Measurements from ENCODE around the gene TPSB2. TPM values are rescaled to one million over a fixed set of nuclear protein-coding genes. Genes with fewer than 3 reads are reported as not detected.

Gene TPSB2
- total and polyA plus RNA-seq, 4 donors, result 0.46 to 154 (median 52.2) TPM

DNA sequence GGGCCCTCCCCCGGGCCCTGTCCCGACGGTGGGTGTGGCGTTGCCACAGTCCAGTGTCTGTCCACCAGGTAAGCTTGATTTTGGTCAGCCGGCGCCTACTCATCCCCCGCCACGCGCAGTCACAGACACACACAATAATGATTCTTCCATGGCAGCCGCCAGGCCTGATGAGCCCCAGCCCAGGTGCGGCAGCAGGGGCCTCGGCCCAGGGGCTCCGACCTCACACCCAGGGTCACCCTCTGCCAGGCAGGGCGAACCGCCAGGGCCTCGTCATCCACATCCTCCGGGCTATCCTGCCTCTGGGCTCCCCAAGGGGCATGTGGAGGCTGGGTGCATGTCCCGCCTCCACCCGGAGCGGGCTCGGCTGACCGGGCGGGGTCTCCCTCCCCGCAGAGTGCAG, 12.5 kb downstream of the TPSB2 start:
- no peaks in the 10 kb centered on the region for H3K27me3 ChIP-seq (ENCODE audit: control insufficient read depth in 3 of 3, insufficient read depth in 3 of 3, low read length in 2 of 3)

GRCh38 chr16:1216681-1217400, 13.1 kb downstream of the TPSB2 start:
- DNase-seq (no peak), ATAC-seq (ENCODE audit: insufficient read depth, low FRiP score) (no peak)
- 86 to 91% methylated on average over 32 of the region's 32 CpGs for WGBS, 2 donors
- H3K4me3 ChIP-seq, result no peak overlapping the region
- no peak overlapping the region for H3K27ac ChIP-seq (ENCODE audit: low read depth in 1 of 2, low read length in 1 of 2)
- H3K4me1 ChIP-seq (ENCODE audit: control insufficient read depth in 5 of 5, insufficient read depth in 5 of 5, low read length in 5 of 5), result no peaks in the 10 kb centered on the region
- H3K9me3 ChIP-seq (ENCODE audit: control insufficient read depth in 4 of 4, insufficient read depth in 3 of 4, low read length in 3 of 4), result no peaks in the 10 kb centered on the region
- TF ChIP-seq, protein P1, sequence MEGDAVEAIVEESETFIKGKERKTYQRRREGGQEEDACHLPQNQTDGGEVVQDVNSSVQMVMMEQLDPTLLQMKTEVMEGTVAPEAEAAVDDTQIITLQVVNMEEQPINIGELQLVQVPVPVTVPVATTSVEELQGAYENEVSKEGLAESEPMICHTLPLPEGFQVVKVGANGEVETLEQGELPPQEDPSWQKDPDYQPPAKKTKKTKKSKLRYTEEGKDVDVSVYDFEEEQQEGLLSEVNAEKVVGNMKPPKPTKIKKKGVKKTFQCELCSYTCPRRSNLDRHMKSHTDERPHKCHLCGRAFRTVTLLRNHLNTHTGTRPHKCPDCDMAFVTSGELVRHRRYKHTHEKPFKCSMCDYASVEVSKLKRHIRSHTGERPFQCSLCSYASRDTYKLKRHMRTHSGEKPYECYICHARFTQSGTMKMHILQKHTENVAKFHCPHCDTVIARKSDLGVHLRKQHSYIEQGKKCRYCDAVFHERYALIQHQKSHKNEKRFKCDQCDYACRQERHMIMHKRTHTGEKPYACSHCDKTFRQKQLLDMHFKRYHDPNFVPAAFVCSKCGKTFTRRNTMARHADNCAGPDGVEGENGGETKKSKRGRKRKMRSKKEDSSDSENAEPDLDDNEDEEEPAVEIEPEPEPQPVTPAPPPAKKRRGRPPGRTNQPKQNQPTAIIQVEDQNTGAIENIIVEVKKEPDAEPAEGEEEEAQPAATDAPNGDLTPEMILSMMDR (IDR thresholded peaks at IDR 0.05; ENCODE audit: control extremely low read depth, extremely low read depth), result no peak
- peaks cover 0 to 1% (median 0%) of the 10 kb centered on the region in 4 donors for H3K36me3 ChIP-seq (ENCODE audit: control insufficient read depth in 4 of 4, insufficient read depth in 4 of 4, low read length in 4 of 4)
- no peaks in the 10 kb centered on the region for H3K27me3 ChIP-seq (ENCODE audit: control insufficient read depth in 3 of 3, insufficient read depth in 3 of 3, low read length in 2 of 3)
- no peak overlapping the region for H3K9ac ChIP-seq (ENCODE audit: insufficient read depth in 1 of 2, low read length in 2 of 2)

More for the DNA sequence above, 12.5 kb downstream of the TPSB2 start:
- Histone ChIP-seq H3K27ac (ENCODE audit: low read depth in 1 of 2, low read length in 1 of 2) (no peak overlapping the region), H3K4me3 (no peak overlapping the region), H3K4me1 (ENCODE audit: control insufficient read depth in 5 of 5, insufficient read depth in 5 of 5, low read length in 5 of 5) (no peaks in the 10 kb centered on the region), H3K36me3 (ENCODE audit: control insufficient read depth in 4 of 4, insufficient read depth in 4 of 4, low read length in 4 of 4) (peaks cover 0 to 1% (median 0%) of the 10 kb centered on the region in 4 donors), H3K9me3 (ENCODE audit: control insufficient read depth in 4 of 4, insufficient read depth in 3 of 4, low read length in 3 of 4) (no peaks in the 10 kb centered on the region), H3K9ac (ENCODE audit: insufficient read depth in 1 of 2, low read length in 2 of 2) (no peak overlapping the region)
- no peak for DNase-seq
- TF ChIP-seq, protein P1 (IDR thresholded peaks at IDR 0.05; ENCODE audit: control extremely low read depth, extremely low read depth), result no peak
- no peak for ATAC-seq (ENCODE audit: insufficient read depth, low FRiP score)
- WGBS, 2 donors, result 87 to 92% methylated on average over 24 of the region's 24 CpGs

GRCh38 chr16:1216296-1216619, 13.7 kb downstream of the TPSB2 start:
- ATAC-seq (ENCODE audit: insufficient read depth, low FRiP score), result no peak
- no peak overlapping the region for H3K9ac ChIP-seq (ENCODE audit: insufficient read depth in 1 of 2, low read length in 2 of 2)
- H3K27ac ChIP-seq (ENCODE audit: low read depth in 1 of 2, low read length in 1 of 2), result no peak overlapping the region
- H3K27me3 ChIP-seq (ENCODE audit: control insufficient read depth in 3 of 3, insufficient read depth in 3 of 3, low read length in 2 of 3), result no peaks in the 10 kb centered on the region
- peaks cover 0 to 1% (median 0%) of the 10 kb centered on the region in 4 donors for H3K36me3 ChIP-seq (ENCODE audit: control insufficient read depth in 4 of 4, insufficient read depth in 4 of 4, low read length in 4 of 4)
- WGBS, 2 donors, result 73 to 84% methylated on average over 12 of the region's 12 CpGs
- TF ChIP-seq, protein P1 (IDR thresholded peaks at IDR 0.05; ENCODE audit: control extremely low read depth, extremely low read depth), result no peak
- H3K9me3 ChIP-seq (ENCODE audit: control insufficient read depth in 4 of 4, insufficient read depth in 3 of 4, low read length in 3 of 4), result no peaks in the 10 kb centered on the region
- DNase-seq, result no peak
- H3K4me3 ChIP-seq, result no peak overlapping the region
- H3K4me1 ChIP-seq (ENCODE audit: control insufficient read depth in 5 of 5, insufficient read depth in 5 of 5, low read length in 5 of 5), result no peaks in the 10 kb centered on the region

Data from lung (tissue), 12 donors.